Endothelial cell of umbilical vein (primary cell): ENCODE data around the gene ZNF423. TPM values are rescaled to one million over a fixed set of nuclear protein-coding genes. Genes with fewer than 3 reads are reported as not detected.

Source experiments
- BruUV-seq: library from RNA; stranded (reverse); fragments of 400-500 nt; replicated peaks from 2 replicates; lab custom pipeline; 2021; lab: Mats Ljungman, UMichigan
- CTCF ChIA-PET: fragments of 300-600, 350-600 bp; sonication (Branson Sonifier 250); formaldehyde crosslinking; loops from one replicate; lab custom pipeline; 2021; ENCODE audit warnings: antibody characterized with exemption, inconsistent platforms; lab: Charles Lee
- POLR2A ChIA-PET: fragments of 300-600, 350-600 bp; sonication (Branson Sonifier 250); formaldehyde crosslinking; loops from one replicate; lab custom pipeline; 2021; ENCODE audit warnings: antibody characterized with exemption, inconsistent platforms; lab: Charles Lee
- DNase-seq: peaks from one replicate; pipeline ENCODE4 v3.0.0-alpha.2; 2011; ENCODE audit warnings: low read depth, low spot score
- FAIRE-seq: peaks from 2 replicates; lab custom pipeline; 2011; peaks lifted over from hg19 to GRCh38; lab: Jason Lieb, UNC
- H2AFZ ChIP-seq: 2 replicates; pipeline ENCODE4 v1.6.0; 2012; ENCODE audit warnings: low read depth, low read length, control low read depth, inconsistent platforms
- H3K27ac ChIP-seq: 2 replicates; pipeline ENCODE4 v1.5.1; 2011; ENCODE audit warnings: low read depth, mild to moderate bottlenecking, control low read depth, low read length, moderate library complexity; ENCODE audit not compliant: insufficient read depth
- H3K27me3 ChIP-seq, 2 experiments: 2 replicates each; pipeline versions ENCODE4 v1.6.0 to v1.6.1; 2011; ENCODE audit warnings: low read length in 2 of 2, mixed read lengths in 1 of 2; ENCODE audit not compliant: control insufficient read depth in 2 of 2, insufficient read depth in 2 of 2
- H3K36me3 ChIP-seq, 2 experiments: 2 replicates in 1 of 2; 3 replicates in 1 of 2; pipeline ENCODE4 v1.5.1; 2011; ENCODE audit warnings: low read length in 2 of 2, mild to moderate bottlenecking in 1 of 2, moderate library complexity in 1 of 2; ENCODE audit not compliant: control insufficient read depth in 2 of 2, insufficient read depth in 2 of 2; ENCODE audit errors: extremely low read depth in 1 of 2
- H3K4me1 ChIP-seq: 3 replicates; pipeline ENCODE4 v1.5.1; 2011; ENCODE audit warnings: mild to moderate bottlenecking, low read length; ENCODE audit not compliant: control insufficient read depth, insufficient read depth; ENCODE audit errors: extremely low read depth
- H3K4me2 ChIP-seq: 2 replicates; pipeline ENCODE4 v1.6.1; 2011; ENCODE audit warnings: low read length, control low read depth, mixed read lengths; ENCODE audit not compliant: insufficient read depth
- H3K4me3 ChIP-seq, 3 experiments: fragments of 200-600 bp in 1 of 3; sonication (generic), shearing (Covaris generic) in 1 of 3; replicated peaks in 1 of 3; 2 replicates each; pipeline ENCODE4 v1.5.1; 2011 to 2016; ENCODE audit warnings: control low read depth in 3 of 3, low read length in 3 of 3, mild to moderate bottlenecking in 2 of 3, inconsistent platforms in 1 of 3, low read depth in 1 of 3, moderate library complexity in 1 of 3; ENCODE audit not compliant: insufficient read depth in 1 of 3
- H3K79me2 ChIP-seq: 2 replicates; pipeline ENCODE4 v1.6.0; 2012; ENCODE audit warnings: low read length, inconsistent platforms; ENCODE audit not compliant: control insufficient read depth, insufficient read depth
- H3K9ac ChIP-seq: replicated peaks from 2 replicates; pipeline ENCODE3; 2011; ENCODE audit warnings: low read length, control low read depth; ENCODE audit not compliant: insufficient read depth; ENCODE audit errors: extremely low read depth
- H3K9me1 ChIP-seq: replicated peaks from 3 replicates; pipeline ENCODE4 v1.6.0; 2011; ENCODE audit warnings: mild to moderate bottlenecking, low read length; ENCODE audit not compliant: control insufficient read depth, insufficient read depth; ENCODE audit errors: extremely low read depth
- H3K9me3 ChIP-seq: replicated peaks from 2 replicates; pipeline ENCODE4 v1.5.1; 2012; ENCODE audit warnings: low read length, inconsistent platforms; ENCODE audit not compliant: control insufficient read depth, insufficient read depth
- H4K20me1 ChIP-seq: replicated peaks from 2 replicates; pipeline ENCODE3; 2011; ENCODE audit warnings: mild to moderate bottlenecking, low read length; ENCODE audit not compliant: control insufficient read depth, insufficient read depth; ENCODE audit errors: extremely low read depth
- EZH2 ChIP-seq: IDR thresholded peaks from 2 replicates; pipeline ENCODE4 v1.6.1; 2012; ENCODE audit warnings: borderline replicate concordance, low read depth, mild to moderate bottlenecking, moderate library complexity, low read length, inconsistent platforms; ENCODE audit not compliant: severe bottlenecking
- FOS ChIP-seq: IDR thresholded peaks from 2 replicates; pipeline ENCODE4 v1.6.1; 2011; ENCODE audit warnings: mild to moderate bottlenecking, low read length, moderate library complexity, borderline replicate concordance; ENCODE audit not compliant: insufficient read depth
- GATA2 ChIP-seq: IDR thresholded peaks from 2 replicates; pipeline ENCODE4 v1.7.0; 2011; ENCODE audit warnings: low read depth, mild to moderate bottlenecking, moderate library complexity, mixed read lengths, low read length; ENCODE audit not compliant: insufficient read length, insufficient read depth
- JUN ChIP-seq: IDR thresholded peaks from 2 replicates; pipeline ENCODE4 v1.6.1; 2011; ENCODE audit warnings: borderline replicate concordance, low read depth; ENCODE audit not compliant: insufficient read length, insufficient read depth
- MYC ChIP-seq: IDR thresholded peaks from one replicate; pipeline ENCODE4 v1.6.1; 2011; ENCODE audit warnings: mild to moderate bottlenecking, low read depth, low read length
- POLR2A ChIP-seq: IDR thresholded peaks from 2 replicates; pipeline ENCODE4 v1.6.1; 2012; ENCODE audit warnings: low read depth, mild to moderate bottlenecking, control low read depth, low read length
- POLR2AphosphoS5 ChIP-seq: IDR thresholded peaks from 2 replicates; pipeline ENCODE4 v1.6.1; 2012; ENCODE audit warnings: low read depth, mild to moderate bottlenecking, control low read depth, low read length, moderate library complexity; ENCODE audit not compliant: insufficient read depth
- dilution Hi-C: fragments of 300-500 bp; cut with MboI; formaldehyde crosslinking; loops from one replicate; pipeline ENCODE4 v1.15.0; 2019; ENCODE audit warnings: low sequenced_read_pairs; ENCODE audit not compliant: extremely low pct_ligation_motif_present
- intact Hi-C: fragments of 100-400 bp; cut with micrococcal nuclease; formaldehyde crosslinking; loops from one replicate; pipeline ENCODE4 v1.10.0; 2022
- polyA plus RNA-seq, 4 experiments: library from polyadenylated mRNA; depleted of rRNA in 3 of 4; stranded (reverse) in 3 of 4; unstranded in 1 of 4; fragments of >200 nt; gene quantifications; 2 replicates each; pipeline versions ENCODE4 v1.2.1 to v1.2.3, GENCODE V29; 2011 to 2012; ENCODE audit warnings: missing spikeins in 1 of 4
- total RNA-seq: library from RNA; stranded (reverse); gene quantifications from 2 replicates; pipeline ENCODE4 v1.2.3, GENCODE V29; 2021
- TF ChIP-seq, protein P1 (sequence below), 2 donors: IDR thresholded peaks; 1 replicate in 1 of 2; 2 replicates in 1 of 2; pipeline ENCODE4 v1.5.1; 2011; ENCODE audit warnings: low read length in 2 of 2, mild to moderate bottlenecking in 2 of 2, moderate library complexity in 2 of 2, control low read depth in 1 of 2, inconsistent platforms in 1 of 2, low read depth in 1 of 2; ENCODE audit not compliant: insufficient read depth in 1 of 2; ENCODE audit errors: extremely low read depth in 1 of 2
- TF ChIP-seq, protein P2 (sequence below): IDR thresholded peaks from 2 replicates; pipeline ENCODE4 v1.6.1; 2011; ENCODE audit not compliant: insufficient read depth, insufficient read length

ZNF423 gene
- total and polyA plus RNA-seq, 2 donors (not counting 3 experiments of a cell fraction or from before 2014, with no cell fraction given), result 2.2 to 8.1 TPM

DNA sequence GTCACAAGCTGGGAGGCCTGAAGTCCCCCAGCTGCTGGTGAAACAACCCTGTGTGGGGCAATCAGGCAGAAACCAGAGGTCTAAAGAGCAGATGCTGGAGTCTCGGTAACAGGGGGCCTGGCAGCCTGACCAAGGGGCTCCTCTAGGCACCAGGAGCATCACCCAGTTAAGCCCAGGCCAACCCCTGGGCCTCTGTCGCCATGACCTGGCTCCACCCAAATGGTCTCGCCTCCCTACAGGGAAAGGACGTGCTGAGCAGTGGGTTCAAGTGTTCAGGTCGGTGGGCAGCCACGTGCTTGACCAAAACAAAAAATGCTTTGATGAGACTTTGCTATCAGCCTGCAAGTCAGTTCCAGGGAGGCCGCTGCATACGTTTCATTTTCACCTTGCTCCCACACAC is 240.3 kb downstream of the ZNF423 start:
- H3K27ac ChIP-seq, result no peak overlapping the region
- FAIRE-seq (no peak), DNase-seq (no peak)
- TF ChIP-seq, protein P1, sequence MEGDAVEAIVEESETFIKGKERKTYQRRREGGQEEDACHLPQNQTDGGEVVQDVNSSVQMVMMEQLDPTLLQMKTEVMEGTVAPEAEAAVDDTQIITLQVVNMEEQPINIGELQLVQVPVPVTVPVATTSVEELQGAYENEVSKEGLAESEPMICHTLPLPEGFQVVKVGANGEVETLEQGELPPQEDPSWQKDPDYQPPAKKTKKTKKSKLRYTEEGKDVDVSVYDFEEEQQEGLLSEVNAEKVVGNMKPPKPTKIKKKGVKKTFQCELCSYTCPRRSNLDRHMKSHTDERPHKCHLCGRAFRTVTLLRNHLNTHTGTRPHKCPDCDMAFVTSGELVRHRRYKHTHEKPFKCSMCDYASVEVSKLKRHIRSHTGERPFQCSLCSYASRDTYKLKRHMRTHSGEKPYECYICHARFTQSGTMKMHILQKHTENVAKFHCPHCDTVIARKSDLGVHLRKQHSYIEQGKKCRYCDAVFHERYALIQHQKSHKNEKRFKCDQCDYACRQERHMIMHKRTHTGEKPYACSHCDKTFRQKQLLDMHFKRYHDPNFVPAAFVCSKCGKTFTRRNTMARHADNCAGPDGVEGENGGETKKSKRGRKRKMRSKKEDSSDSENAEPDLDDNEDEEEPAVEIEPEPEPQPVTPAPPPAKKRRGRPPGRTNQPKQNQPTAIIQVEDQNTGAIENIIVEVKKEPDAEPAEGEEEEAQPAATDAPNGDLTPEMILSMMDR (IDR thresholded peaks at IDR 0.05; ENCODE audit: extremely low read depth in 1 of 2, insufficient read depth in 1 of 2, low read depth in 1 of 2, low read length in 2 of 2), result no peak
- TF ChIP-seq JUN, result no peak
- TF ChIP-seq GATA2, result no peak
- TF ChIP-seq, protein P2, sequence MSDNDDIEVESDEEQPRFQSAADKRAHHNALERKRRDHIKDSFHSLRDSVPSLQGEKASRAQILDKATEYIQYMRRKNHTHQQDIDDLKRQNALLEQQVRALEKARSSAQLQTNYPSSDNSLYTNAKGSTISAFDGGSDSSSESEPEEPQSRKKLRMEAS, result no peak
- no peak for TF ChIP-seq POLR2A
- TF ChIP-seq MYC, result no peak
- no peak for TF ChIP-seq POLR2AphosphoS5
- TF ChIP-seq EZH2, result no peak
- no peak for TF ChIP-seq FOS
- BruUV-seq, result no TSS peak
- intact Hi-C loops, result no loop called here
- peaks cover 8% of the 10 kb centered on the region for H3K4me1 ChIP-seq
- no peaks in the 10 kb centered on the region for H3K9me3 ChIP-seq
- no peak overlapping the region for H2AFZ ChIP-seq
- no peak overlapping the region for H3K4me3 ChIP-seq
- H3K79me2 ChIP-seq, result no peaks in the 10 kb centered on the region
- H3K9me1 ChIP-seq, result no peaks in the 10 kb centered on the region
- H3K27me3 ChIP-seq, result no peaks in the 10 kb centered on the region
- H3K4me2 ChIP-seq, result no peak overlapping the region
- ChIA-PET CTCF (no interaction called here), POLR2A (no interaction called here)
- dilution Hi-C loops, result no loop called here
- H3K9ac ChIP-seq, result no peak overlapping the region
- H3K36me3 ChIP-seq, result no peaks in the 10 kb centered on the region
- no peaks in the 10 kb centered on the region for H4K20me1 ChIP-seq
